ENCODE data around the gene PPM1F.

DNA sequence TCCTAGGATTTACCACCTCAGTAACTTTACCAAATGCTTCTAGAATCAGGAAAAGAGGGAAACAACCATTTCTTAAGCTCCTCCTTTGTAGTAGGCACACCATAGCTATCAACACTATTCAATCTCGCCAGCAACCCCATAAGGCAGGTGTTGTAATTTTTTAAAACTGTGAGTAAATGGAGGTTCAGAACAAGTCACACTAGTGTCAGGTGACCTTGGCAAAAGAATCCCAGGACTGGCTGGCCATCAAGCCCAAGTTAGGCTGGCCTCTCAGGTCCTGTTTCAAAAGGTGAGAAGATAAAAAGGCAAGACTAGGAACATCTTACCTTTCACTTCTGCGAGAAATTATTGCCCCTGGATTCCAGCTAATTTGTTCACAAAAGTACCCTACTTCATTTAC is 29.2 kb upstream of the PPM1F start:
- TF ChIP-seq, protein P1, sequence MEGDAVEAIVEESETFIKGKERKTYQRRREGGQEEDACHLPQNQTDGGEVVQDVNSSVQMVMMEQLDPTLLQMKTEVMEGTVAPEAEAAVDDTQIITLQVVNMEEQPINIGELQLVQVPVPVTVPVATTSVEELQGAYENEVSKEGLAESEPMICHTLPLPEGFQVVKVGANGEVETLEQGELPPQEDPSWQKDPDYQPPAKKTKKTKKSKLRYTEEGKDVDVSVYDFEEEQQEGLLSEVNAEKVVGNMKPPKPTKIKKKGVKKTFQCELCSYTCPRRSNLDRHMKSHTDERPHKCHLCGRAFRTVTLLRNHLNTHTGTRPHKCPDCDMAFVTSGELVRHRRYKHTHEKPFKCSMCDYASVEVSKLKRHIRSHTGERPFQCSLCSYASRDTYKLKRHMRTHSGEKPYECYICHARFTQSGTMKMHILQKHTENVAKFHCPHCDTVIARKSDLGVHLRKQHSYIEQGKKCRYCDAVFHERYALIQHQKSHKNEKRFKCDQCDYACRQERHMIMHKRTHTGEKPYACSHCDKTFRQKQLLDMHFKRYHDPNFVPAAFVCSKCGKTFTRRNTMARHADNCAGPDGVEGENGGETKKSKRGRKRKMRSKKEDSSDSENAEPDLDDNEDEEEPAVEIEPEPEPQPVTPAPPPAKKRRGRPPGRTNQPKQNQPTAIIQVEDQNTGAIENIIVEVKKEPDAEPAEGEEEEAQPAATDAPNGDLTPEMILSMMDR (IDR thresholded peaks at IDR 0.05) = no peak
- TF ChIP-seq POLR2AphosphoS5 (IDR thresholded peaks at IDR 0.05; ENCODE audit: insufficient read depth in 1 of 2, low read depth in 1 of 2) = no peak
- no peak for TF ChIP-seq POLR2A (IDR thresholded peaks at IDR 0.05)
